H1 (cell line): ENCODE measurements around the gene IFNB1. TPM values are rescaled to one million over a fixed set of nuclear protein-coding genes. Genes with fewer than 3 reads are reported as not detected.

Experiments used
- ATF2 ChIP-seq: IDR thresholded peaks from 2 replicates; pipeline ENCODE4 v1.6.1; 2012; ENCODE audit warnings: low read length, inconsistent platforms
- HDAC2 ChIP-seq, 2 experiments: fragments of 300-600 bp in 1 of 2; sonication (generic) in 1 of 2; IDR thresholded peaks; 2 replicates each; pipeline ENCODE4 v1.6.1; 2011 to 2012; ENCODE audit warnings: low read depth in 2 of 2, low read length in 2 of 2, mild to moderate bottlenecking in 2 of 2, moderate library complexity in 2 of 2, borderline replicate concordance in 1 of 2, inconsistent platforms in 1 of 2
- NANOG ChIP-seq: IDR thresholded peaks from 2 replicates; pipeline ENCODE4 v1.6.1; 2011; ENCODE audit warnings: low read length, low read depth, mild to moderate bottlenecking, inconsistent platforms; ENCODE audit not compliant: insufficient read depth, poor library complexity, severe bottlenecking
- RXRA ChIP-seq: IDR thresholded peaks from 2 replicates; pipeline ENCODE4 v1.6.1; 2011; ENCODE audit warnings: low read depth, mild to moderate bottlenecking, low read length, moderate library complexity; ENCODE audit not compliant: insufficient read depth
- TBP ChIP-seq: IDR thresholded peaks from 2 replicates; pipeline ENCODE4 v1.6.1; 2011; ENCODE audit warnings: low read depth, low read length, improper control_type of control experiment
- TEAD4 ChIP-seq: IDR thresholded peaks from 2 replicates; pipeline ENCODE4 v1.6.1; 2012; ENCODE audit warnings: low read depth, low read length, inconsistent platforms, mixed read lengths
- polyA plus RNA-seq, 7 experiments: library from polyadenylated mRNA; depleted of rRNA in 3 of 7; stranded (reverse) in 5 of 7; unstranded in 2 of 7; fragments of >200 nt in 5 of 7; fragments of 200-250 nt in 2 of 7; gene quantifications; 1 replicate in 5 of 7; 2 replicates in 1 of 7; 4 replicates in 1 of 7; pipeline versions ENCODE4 v1.2.1 to v1.2.3, GENCODE V29; 2011 to 2013; ENCODE audit warnings: missing spikeins in 2 of 7, mixed read lengths in 2 of 7
- total RNA-seq: library from RNA; stranded (reverse); fragmentation: NEBNext Ultra II Directional; extraction: Animal tissue kit (Norgen Biotek cat#: 25700); gene quantifications from 2 replicates; pipeline ENCODE4 v1.2.1, GENCODE V29; 2021

IFNB1 gene
- total and polyA plus RNA-seq, 2 of the 8 experiments (the other 6 are each of a cell fraction or from before 2014, with no cell fraction given): not detected

GRCh38 chr9:21078702-21079101, 960 bp upstream of the IFNB1 start (continued):
- TF ChIP-seq RXRA: no peak
- TF ChIP-seq TEAD4: no peak
- TF ChIP-seq NANOG: no peak
- no peak for TF ChIP-seq HDAC2 (IDR thresholded peaks at IDR 0.05; ENCODE audit: borderline replicate concordance in 1 of 2, low read depth in 2 of 2, low read length in 2 of 2)
- no peak for TF ChIP-seq ATF2
- TF ChIP-seq TBP: no peak
